SK-N-SH (cell line): ENCODE data around the gene COBL.

ENCODE experiments used
- CTCF ChIP-seq: fragments of 200-600 bp; sonication (generic); IDR thresholded peaks from 2 replicates; pipeline ENCODE4 v1.6.1; 2017; ENCODE audit warnings: antibody characterized with exemption, mild to moderate bottlenecking, moderate library complexity
- RAD21 ChIP-seq: IDR thresholded peaks from 2 replicates; pipeline ENCODE4 v1.6.1; 2012; ENCODE audit warnings: mild to moderate bottlenecking, low read length

GRCh38 chr7:51069411-51070083, 247.1 kb downstream of the COBL start:
- no peak for TF ChIP-seq RAD21
- no peak for TF ChIP-seq CTCF
